GDM1 (cell line): ENCODE measurements around the gene PTPN14.

ENCODE experiments used
- DNase-seq: peaks from one replicate; lab custom pipeline; 2025; lab: John Stamatoyannopoulos, UW

PTPN14 gene

GRCh38 chr1:214305164-214305751 is 246.1 kb downstream of the PTPN14 start:
- DNase-seq, result no peak

- no peak for DNase-seq
These were observed 248.1 kb downstream of the PTPN14 start for GRCh38 chr1:214303141-214303930.

GRCh38 chr1:214301526-214301925 is 249.9 kb downstream of the PTPN14 start:
- DNase-seq, result no peak

- DNase-seq, result no peak
These were observed 251.1 kb downstream of the PTPN14 start for GRCh38 chr1:214300149-214300780.
